CD14-positive monocyte (primary cell): Measurements from ENCODE around the gene EBNA1BP2. TPM values are rescaled to one million over a fixed set of nuclear protein-coding genes. Genes with fewer than 3 reads are reported as not detected.

ENCODE experiments used
- DNase-seq, 3 donors: peaks; one replicate each; pipeline ENCODE4 v3.0.0-alpha.2; 2011 to 2022
- H2AFZ ChIP-seq: 2 replicates; pipeline ENCODE4 v1.6.0; 2012; ENCODE audit warnings: mild to moderate bottlenecking, low read depth, low read length, inconsistent platforms; ENCODE audit not compliant: insufficient read depth, poor library complexity, severe bottlenecking
- H3K27ac ChIP-seq, 2 donors: 1 replicate in 1 of 2; 2 replicates in 1 of 2; pipeline ENCODE4 v1.5.1; 2012 to 2013; ENCODE audit warnings: low read length in 2 of 2, control low read depth in 1 of 2, inconsistent platforms in 1 of 2, low read depth in 1 of 2, mild to moderate bottlenecking in 1 of 2
- H3K27me3 ChIP-seq, 2 donors: one replicate each; pipeline versions ENCODE4 v1.6.0 to v1.6.1; 2011 to 2013; ENCODE audit warnings: low read length in 2 of 2; ENCODE audit not compliant: control insufficient read depth in 2 of 2, insufficient read depth in 2 of 2
- H3K36me3 ChIP-seq, 2 donors: replicated peaks in 1 of 2; 1 replicate in 1 of 2; 2 replicates in 1 of 2; pipeline versions ENCODE4 v1.5.1 to v1.6.1; 2012 to 2013; ENCODE audit warnings: low read length in 2 of 2, control low read depth in 1 of 2, inconsistent platforms in 1 of 2, mild to moderate bottlenecking in 1 of 2; ENCODE audit not compliant: insufficient read depth in 2 of 2, control insufficient read depth in 1 of 2
- H3K4me1 ChIP-seq, 2 donors: 1 replicate in 1 of 2; 2 replicates in 1 of 2; pipeline versions ENCODE4 v1.5.1 to v1.6.1; 2012 to 2013; ENCODE audit warnings: low read length in 2 of 2, control low read depth in 1 of 2, inconsistent platforms in 1 of 2, mild to moderate bottlenecking in 1 of 2, moderate library complexity in 1 of 2; ENCODE audit not compliant: insufficient read depth in 2 of 2, control insufficient read depth in 1 of 2
- H3K4me2 ChIP-seq: replicated peaks from 2 replicates; pipeline ENCODE3; 2012; ENCODE audit warnings: low read length, moderate library complexity, mild to moderate bottlenecking; ENCODE audit not compliant: poor library complexity, severe bottlenecking; ENCODE audit errors: extremely low read depth
- H3K4me3 ChIP-seq, 3 experiments: fragments of 200-600 bp in 1 of 3; sonication (generic) in 1 of 3; replicated peaks in 1 of 3; 1 replicate in 2 of 3; 2 replicates in 1 of 3; pipeline ENCODE4 v1.5.1; 2011 to 2013; ENCODE audit warnings: low read length in 3 of 3, mild to moderate bottlenecking in 3 of 3, control low read depth in 2 of 3, low read depth in 2 of 3, inconsistent platforms in 1 of 3, moderate library complexity in 1 of 3
- H3K79me2 ChIP-seq: 2 replicates; pipeline ENCODE4 v1.6.0; 2012; ENCODE audit warnings: mild to moderate bottlenecking, control low read depth, inconsistent platforms, low read length, moderate library complexity; ENCODE audit not compliant: insufficient read depth
- H3K9ac ChIP-seq: 2 replicates; pipeline ENCODE4 v1.6.0; 2017; ENCODE audit warnings: low read length, mild to moderate bottlenecking; ENCODE audit not compliant: insufficient read depth, poor library complexity, severe bottlenecking
- H3K9me3 ChIP-seq, 2 donors: replicated peaks in 1 of 2; 1 replicate in 1 of 2; 2 replicates in 1 of 2; pipeline versions ENCODE4 v1.5.1 to v1.6.1; 2012 to 2013; ENCODE audit warnings: low read length in 2 of 2, control low read depth in 1 of 2; ENCODE audit not compliant: control insufficient read depth in 1 of 2, insufficient read depth in 1 of 2
- H4K20me1 ChIP-seq: 2 replicates; pipeline ENCODE4 v1.6.0; 2012; ENCODE audit warnings: mild to moderate bottlenecking, low read length, control low read depth, moderate library complexity; ENCODE audit not compliant: insufficient read depth
- H3K27ac Mint-ChIP-seq, 7 donors: one replicate each; pipeline ENCODE4 v1.8.0; 2020; ENCODE audit warnings: mild to moderate bottlenecking in 7 of 7, mixed read lengths in 7 of 7, moderate library complexity in 6 of 7, inconsistent platforms in 2 of 7
- H3K27me3 Mint-ChIP-seq, 3 donors: one replicate each; pipeline ENCODE4 v1.8.0; 2021 to 2022; ENCODE audit warnings: low read depth in 3 of 3, mild to moderate bottlenecking in 3 of 3, mixed read lengths in 3 of 3, moderate library complexity in 3 of 3, inconsistent platforms in 1 of 3
- H3K36me3 Mint-ChIP-seq, 2 donors: one replicate each; pipeline ENCODE4 v1.8.0; 2020; ENCODE audit warnings: mixed read lengths in 2 of 2, inconsistent platforms in 1 of 2, mild to moderate bottlenecking in 1 of 2
- H3K4me1 Mint-ChIP-seq: one replicate; pipeline ENCODE4 v1.8.0; 2020; ENCODE audit warnings: mild to moderate bottlenecking, mixed read lengths
- H3K4me3 Mint-ChIP-seq, 2 donors: one replicate each; pipeline ENCODE4 v1.8.0; 2020; ENCODE audit warnings: mild to moderate bottlenecking in 2 of 2, mixed read lengths in 2 of 2, moderate library complexity in 1 of 2
- H3K9me3 Mint-ChIP-seq, 7 donors: one replicate each; pipeline ENCODE4 v1.8.0; 2020 to 2022; ENCODE audit warnings: mixed read lengths in 7 of 7, mild to moderate bottlenecking in 6 of 7, moderate library complexity in 6 of 7, inconsistent platforms in 2 of 7
- CTCF ChIP-seq: fragments of 200-600 bp; IDR thresholded peaks from one replicate; pipeline ENCODE4 v1.8.0; 2022; ENCODE audit warnings: antibody characterized with exemption, mild to moderate bottlenecking
- WGBS: methylation state at CpG from one replicate; pipeline ENCODE4 v1.1.5; 2013; ENCODE audit warnings: missing lambda C conversion rate; ENCODE audit not compliant: insufficient coverage; 5-methylcytosine and 5-hydroxymethylcytosine counted together
- intact Hi-C, 2 donors: fragments of 100-400 bp; cut with micrococcal nuclease; formaldehyde crosslinking; loops; one replicate each; pipeline versions ENCODE4 v1.15.0 to v1.15.1; 2023
- polyA plus RNA-seq, 3 donors: library from polyadenylated mRNA; depleted of rRNA in 1 of 3; unstranded in 2 of 3; stranded (reverse) in 1 of 3; fragments of 300-500 nt in 2 of 3; fragments of >200 nt in 1 of 3; fragmentation: Illumina TruSeq in 2 of 3; gene quantifications; 1 replicate in 2 of 3; 2 replicates in 1 of 3; pipeline ENCODE4 v1.2.3, GENCODE V29; 2012 to 2021

The EBNA1BP2 gene
- polyA plus RNA-seq, 3 donors, result 10.2 to 37.2 (median 30.9) TPM

- no peak overlapping the region for H3K4me3 Mint-ChIP-seq
- H3K4me1 Mint-ChIP-seq, result no peaks in the 10 kb centered on the region
- no peak for DNase-seq
- 85% methylated on average over 5 of the region's 5 CpGs for WGBS
- H3K27ac Mint-ChIP-seq, result no peak overlapping the region
- peaks cover 0 to 13% (median 3%) of the 10 kb centered on the region in 7 donors for H3K9me3 Mint-ChIP-seq
- Histone ChIP-seq H3K4me1 (no peaks in the 10 kb centered on the region), H2AFZ (no peak overlapping the region), H3K36me3 (no peaks in the 10 kb centered on the region), H4K20me1 (no peaks in the 10 kb centered on the region), H3K27me3 (peaks cover 0 to 2% of the 10 kb centered on the region in 2 donors), H3K79me2 (no peaks in the 10 kb centered on the region), H3K4me2 (no peak overlapping the region), H3K27ac (no peak overlapping the region), H3K9ac (no peak overlapping the region), H3K4me3 (no peak overlapping the region), H3K9me3 (no peaks in the 10 kb centered on the region)
- peaks cover 4 to 12% (median 11%) of the 10 kb centered on the region in 3 donors for H3K27me3 Mint-ChIP-seq
- no peak for TF ChIP-seq CTCF
- intact Hi-C loops, result no loop called here
- no peaks in the 10 kb centered on the region for H3K36me3 Mint-ChIP-seq
These were observed 42.7 kb downstream of the EBNA1BP2 start for GRCh38 chr1:43129426-43129825.

GRCh38 chr1:43128816-43129215, 43.3 kb downstream of the EBNA1BP2 start:
- no peaks in the 10 kb centered on the region for H4K20me1 ChIP-seq
- H3K79me2 ChIP-seq, result no peaks in the 10 kb centered on the region
- no peaks in the 10 kb centered on the region for H3K36me3 Mint-ChIP-seq
- no peaks in the 10 kb centered on the region for H3K4me1 ChIP-seq
- no peak for TF ChIP-seq CTCF
- H3K4me1 Mint-ChIP-seq, result no peaks in the 10 kb centered on the region
- no CpG with 5 or more reads among the region's 3 CpGs for WGBS
- H3K9me3 Mint-ChIP-seq, result peaks cover 0 to 13% (median 3%) of the 10 kb centered on the region in 7 donors
- peaks cover 0 to 2% of the 10 kb centered on the region in 2 donors for H3K27me3 ChIP-seq
- H3K27ac ChIP-seq, result no peak overlapping the region
- H3K4me3 Mint-ChIP-seq, result no peak overlapping the region
- H3K36me3 ChIP-seq, result no peaks in the 10 kb centered on the region
- H3K27ac Mint-ChIP-seq, result no peak overlapping the region
- no peak overlapping the region for H3K4me2 ChIP-seq
- H3K9ac ChIP-seq, result no peak overlapping the region
- intact Hi-C loops, result no loop called here
- no peak overlapping the region for H2AFZ ChIP-seq
- DNase-seq, result no peak
- H3K27me3 Mint-ChIP-seq, result peaks cover 2 to 14% (median 11%) of the 10 kb centered on the region in 3 donors
- H3K9me3 ChIP-seq, result no peaks in the 10 kb centered on the region
- H3K4me3 ChIP-seq, result no peak overlapping the region
